ENCODE data around the gene PROS1.
"Not testable (repeated sequence)": the region's sequence is repeated elsewhere in the genome, so short reads cannot be mapped to it uniquely, and the experiment has no call there.

DNA sequence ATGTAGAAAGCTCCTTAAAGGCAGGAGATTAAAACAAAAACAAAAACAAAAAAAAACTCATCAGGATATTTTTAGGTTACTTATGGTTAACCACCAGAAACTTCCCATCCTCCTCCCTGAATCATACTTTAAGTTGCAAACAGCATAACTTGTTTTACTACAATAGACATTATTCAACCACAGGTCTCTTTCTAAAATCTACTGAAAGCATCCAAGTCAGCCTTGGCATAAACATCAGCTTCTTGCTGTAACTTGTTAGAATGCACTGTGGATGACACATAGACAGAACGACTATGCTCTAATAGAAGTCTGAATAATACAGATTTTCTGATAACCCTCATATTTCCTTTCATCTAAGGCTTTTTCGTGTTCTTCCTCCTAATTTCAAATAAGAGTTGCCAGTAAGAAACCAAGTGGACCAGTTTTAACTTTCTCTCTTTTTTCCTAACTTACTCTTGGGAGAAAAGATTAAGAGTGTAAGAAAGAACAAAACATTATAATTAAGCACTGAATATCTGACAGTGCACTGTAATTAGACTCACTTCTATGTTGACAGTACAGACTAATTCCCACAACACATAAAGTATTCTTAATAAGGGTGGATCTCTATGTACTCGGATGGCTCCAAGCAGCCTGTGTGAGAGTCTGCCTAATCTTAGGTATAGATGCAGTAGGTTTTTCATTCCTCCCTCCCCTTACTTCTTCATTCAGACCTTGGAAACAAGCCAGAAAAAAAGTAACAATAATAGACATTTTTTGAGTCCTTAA, 95.3 kb downstream of the PROS1 start:
- not testable (repeated sequence) for TF ChIP-seq SUZ12 (IDR thresholded peaks at IDR 0.05; ENCODE audit: unreplicated experiment); EP300 (IDR thresholded peaks at IDR 0.05; ENCODE audit: borderline replicate concordance in 1 of 2, control insufficient read depth in 1 of 2, low read depth in 2 of 2, low read length in 2 of 2)

Data from GM12878 (cell line).